Myocyte (in vitro differentiated cells): ENCODE results near the gene TLR8. TPM values are rescaled to one million over a fixed set of nuclear protein-coding genes. Genes with fewer than 3 reads are reported as not detected.

Experiments
- DNase-seq: peaks from one replicate; pipeline ENCODE4 v3.0.0-alpha.2; 2012; ENCODE audit warnings: low read depth
- total RNA-seq: library from RNA; depleted of rRNA; stranded (reverse); fragments of >200 nt; gene quantifications from 2 replicates; pipeline ENCODE4 v1.2.3, GENCODE V29; 2014

Gene TLR8
- total RNA-seq, 1 donor from 2014 or later, result not detected

DNA sequence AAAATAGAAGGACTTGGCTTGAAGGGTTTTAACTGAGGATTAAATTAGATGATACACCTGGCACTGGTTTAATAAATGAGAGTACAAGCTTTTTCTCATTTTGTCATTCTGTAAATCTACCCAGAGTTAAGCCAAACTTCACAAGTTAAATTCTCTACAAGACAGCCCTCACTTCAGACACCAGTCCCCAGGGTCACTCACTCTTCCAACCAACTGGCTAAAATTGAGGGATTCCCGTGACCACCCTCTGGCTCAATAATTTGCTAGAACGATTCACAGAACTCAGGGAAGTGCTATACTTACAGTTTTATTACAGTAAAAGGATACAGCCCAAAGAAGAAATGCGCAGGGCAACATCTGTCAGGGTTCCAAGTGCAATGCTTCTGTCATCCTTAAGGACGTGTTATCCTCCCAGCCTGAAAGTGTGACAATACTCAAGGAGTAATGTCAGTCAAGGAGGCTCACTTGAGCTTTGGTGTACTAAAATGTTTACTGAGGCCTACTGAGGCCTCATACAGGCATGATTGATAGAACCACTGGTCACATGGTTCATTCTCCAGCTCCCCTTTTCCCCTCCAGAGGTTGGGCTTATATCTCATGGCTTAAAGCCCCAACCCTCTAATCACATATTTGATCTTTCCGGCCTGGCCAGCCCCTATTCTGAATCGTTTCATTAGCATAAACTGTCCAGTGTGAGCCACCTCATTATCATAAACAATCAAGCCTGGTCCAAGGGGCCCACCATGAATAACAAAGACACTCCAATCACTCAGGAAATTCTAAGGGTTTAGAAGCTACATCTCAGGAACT, 58.9 kb downstream of the TLR8 start:
- no peak for DNase-seq

DNA sequence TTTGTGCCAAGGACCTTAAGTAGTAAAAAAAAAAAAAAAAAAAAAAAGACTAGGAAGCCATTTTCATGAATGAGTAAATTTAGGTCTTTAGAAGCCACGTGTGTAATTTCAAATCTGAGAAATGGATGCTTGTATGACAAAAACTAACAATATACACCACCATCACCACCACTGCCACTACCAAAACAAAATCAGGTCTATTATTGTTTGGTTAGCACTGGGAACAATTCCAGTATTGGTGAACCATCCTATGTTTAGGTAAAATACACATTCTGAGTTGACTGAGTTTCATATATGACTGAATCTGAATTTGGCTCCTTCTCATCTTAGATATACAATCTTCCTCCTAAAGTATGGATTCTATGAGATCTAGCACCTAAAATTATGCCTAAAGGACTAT, 59.7 kb downstream of the TLR8 start:
- DNase-seq, result no peak

DNA sequence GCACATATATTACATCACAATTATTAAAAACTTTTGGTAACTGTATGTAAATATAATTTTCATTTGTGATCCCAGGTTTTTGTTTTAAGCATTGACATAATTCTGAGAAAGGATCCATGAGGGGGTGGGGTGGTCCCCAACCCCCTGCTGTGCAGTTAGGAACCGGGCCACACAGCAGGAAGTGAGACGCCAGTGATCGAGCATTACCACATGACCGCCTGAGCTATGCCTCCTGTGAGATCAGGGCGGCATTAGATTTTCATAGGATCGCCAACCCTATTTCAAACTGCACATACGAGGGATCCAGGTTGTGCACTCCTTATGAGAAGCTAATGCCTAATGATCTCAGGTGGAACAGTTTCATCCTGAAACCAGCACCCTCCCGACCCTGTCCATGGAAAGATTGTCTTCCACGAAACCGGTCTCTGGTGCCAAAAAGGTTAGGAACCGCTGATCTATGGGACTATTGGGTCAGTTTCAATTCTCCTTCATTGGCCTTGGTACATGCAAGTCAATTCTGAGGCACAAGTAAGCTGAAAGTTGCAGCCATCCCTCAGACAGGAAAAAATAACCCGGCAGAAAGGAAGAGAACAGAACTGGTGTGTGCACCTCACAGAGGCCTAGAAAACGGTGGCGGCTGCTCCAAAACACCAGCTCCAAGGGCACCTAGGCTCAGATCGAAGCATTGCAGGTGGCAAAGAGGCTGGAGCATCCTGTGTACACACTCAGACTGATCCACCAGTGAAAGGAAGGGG, 61.5 kb downstream of the TLR8 start:
- no peak for DNase-seq

DNA sequence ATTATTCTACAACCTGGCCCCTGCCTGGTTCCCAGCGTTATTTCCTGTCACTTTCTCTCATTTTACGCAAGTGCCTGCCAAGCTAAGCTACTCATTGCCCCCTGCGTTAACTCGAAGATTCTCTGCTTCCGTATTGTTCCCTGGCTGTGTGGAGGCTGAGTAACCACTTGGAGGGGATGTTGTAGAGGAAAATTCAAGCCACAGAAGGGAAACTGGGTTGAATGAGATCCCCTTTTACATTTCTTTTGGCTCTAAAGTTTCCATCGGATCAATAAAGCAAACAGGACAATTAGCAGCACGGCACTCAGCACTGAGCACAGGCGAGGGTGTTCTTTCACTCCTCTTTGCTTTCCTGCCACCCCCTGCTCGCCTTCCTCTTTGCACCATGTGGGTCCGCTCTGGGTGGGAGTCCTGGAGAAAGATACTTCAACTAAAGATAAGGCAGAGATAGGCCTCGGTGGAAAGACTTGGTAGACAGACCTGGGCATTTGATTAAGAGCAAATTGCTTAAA, 64.3 kb downstream of the TLR8 start:
- DNase-seq, result no peak

GRCh38 chrX:12971282-12972003, 65.0 kb downstream of the TLR8 start:
- no peak for DNase-seq

DNA sequence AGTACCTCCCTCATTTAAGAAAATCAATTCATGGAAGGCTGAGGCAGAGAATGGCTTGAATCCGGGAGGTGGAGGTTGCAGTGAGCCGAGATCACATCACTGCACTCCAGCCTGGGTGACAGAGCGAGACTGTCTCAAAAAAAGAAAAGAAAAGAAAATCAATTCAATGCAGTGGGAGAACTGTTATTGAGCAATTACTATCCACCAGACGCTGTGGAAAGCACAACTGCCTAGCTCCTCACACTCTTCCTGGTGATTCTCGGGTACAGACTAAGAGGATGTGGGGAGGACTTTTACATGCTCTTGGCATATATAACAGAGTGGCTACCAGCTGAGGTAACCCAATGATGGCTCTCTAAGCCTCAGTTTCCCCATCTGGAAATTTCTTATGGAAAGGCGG, 65.8 kb downstream of the TLR8 start:
- DNase-seq, result no peak

Other genes starting within 250 kb of the TLR8 start
- gene PRPS2, start 115.2 kb upstream of the TLR8 start, total RNA-seq, result 6.5 and 7.3 TPM in 2 replicates
- not detected in 2 replicates for gene TLR7, start 39.5 kb upstream of the TLR8 start, total RNA-seq
- gene TMSB4X, start 68.5 kb downstream of the TLR8 start, total RNA-seq, result 2,306 and 4,478 TPM in 2 replicates
- gene FAM9C, start 138.0 kb downstream of the TLR8 start, total RNA-seq, result 0.40 and 6.3 TPM in 2 replicates